Measurements from ENCODE around the gene CMTM4. TPM values are rescaled to one million over a fixed set of nuclear protein-coding genes. Genes with fewer than 3 reads are reported as not detected.

The CMTM4 gene
- total RNA-seq, 1 experiment from 2014 or later = 77.8 TPM

DNA sequence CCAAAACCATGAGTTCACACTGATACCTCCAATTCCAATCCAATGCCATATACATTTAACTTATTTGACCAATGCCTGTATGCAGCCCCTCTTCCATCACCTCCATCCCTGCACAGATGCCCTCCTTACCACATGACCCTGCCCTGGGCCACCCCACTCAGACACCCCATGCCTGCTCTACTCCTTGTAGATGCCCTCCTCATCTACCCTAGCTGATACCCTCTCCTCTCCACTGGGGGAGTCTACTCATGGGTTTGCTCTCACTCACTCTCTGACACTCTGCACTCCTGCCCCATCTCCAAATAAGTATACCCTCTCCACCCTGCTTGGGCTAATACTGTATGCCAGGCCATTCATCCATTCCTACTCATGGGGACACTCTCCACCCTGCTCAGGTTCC lies 16.0 kb upstream of the CMTM4 start:
- Histone ChIP-seq H3K27me3 (ENCODE audit: insufficient read depth, low read length) (no peaks in the 10 kb centered on the region), H3K27ac (ENCODE audit: low read depth, low read length) (no peak overlapping the region), H3K9me3 (ENCODE audit: control insufficient read depth in 1 of 2, insufficient read depth in 1 of 2, low read depth in 1 of 2, low read length in 2 of 2) (no peaks in the 10 kb centered on the region), H4K20me1 (ENCODE audit: insufficient read depth) (no peaks in the 10 kb centered on the region), H3K36me3 (ENCODE audit: control insufficient read depth in 1 of 2, insufficient read depth in 2 of 2, low read length in 2 of 2) (no peaks in the 10 kb centered on the region), H3K9me2 (ENCODE audit: insufficient read depth) (no peaks in the 10 kb centered on the region), H2AFZ (ENCODE audit: low read depth, low read length, poor library complexity, severe bottlenecking) (no peak overlapping the region), H3K9ac (ENCODE audit: low read length) (no peak overlapping the region), H3K4me3 (replicated peaks in 1 of 2; ENCODE audit: low read depth in 1 of 2, low read length in 2 of 2) (no peak overlapping the region), H3K4me1 (ENCODE audit: control insufficient read depth in 1 of 2, insufficient read depth in 2 of 2, low read length in 2 of 2) (no peaks in the 10 kb centered on the region), H3K79me2 (ENCODE audit: insufficient read depth, low read length) (no peaks in the 10 kb centered on the region), H3K4me2 (ENCODE audit: low read length) (no peak overlapping the region)
- DNase-seq (ENCODE audit: low read depth, low spot score) (no peak), ATAC-seq (peak; percentile 41)
- CTCF ChIA-PET = interaction anchor here (0.9 to 1.2 kb wide), 3 partner anchors 28 to 155 kb away, joined by 3 read pairs; no protein-coding TSS in a partner anchor
- POLR2A ChIA-PET = no interaction called here
- no TSS peak for BruUV-seq (replicated peaks)
- TF ChIP-seq EZH2phosphoT487 (IDR thresholded peaks at IDR 0.05; ENCODE audit: borderline replicate concordance) (no peak), EZH2 (IDR thresholded peaks at IDR 0.05) (no peak), CEBPB (IDR thresholded peaks at IDR 0.05; ENCODE audit: low read depth) (no peak), POLR2A (IDR thresholded peaks at IDR 0.05; ENCODE audit: borderline replicate concordance, extremely low read depth, insufficient read depth, insufficient read length) (no peak), SIN3A (IDR thresholded peaks at IDR 0.05; ENCODE audit: low read depth) (no peak), SP1 (IDR thresholded peaks at IDR 0.05; ENCODE audit: low read depth) (no peak), SRF (IDR thresholded peaks at IDR 0.05; ENCODE audit: low read depth) (no peak), ZFX (IDR thresholded peaks at IDR 0.05) (no peak), EGR1 (IDR thresholded peaks at IDR 0.05; ENCODE audit: low read depth) (no peak), CBX3 (IDR thresholded peaks at IDR 0.05; ENCODE audit: low read depth) (no peak), ZNF274 (IDR thresholded peaks at IDR 0.05; ENCODE audit: low read depth, low read length) (no peak), ELF1 (IDR thresholded peaks at IDR 0.05; ENCODE audit: borderline replicate concordance, low read depth) (no peak)
- TF ChIP-seq, protein P1, sequence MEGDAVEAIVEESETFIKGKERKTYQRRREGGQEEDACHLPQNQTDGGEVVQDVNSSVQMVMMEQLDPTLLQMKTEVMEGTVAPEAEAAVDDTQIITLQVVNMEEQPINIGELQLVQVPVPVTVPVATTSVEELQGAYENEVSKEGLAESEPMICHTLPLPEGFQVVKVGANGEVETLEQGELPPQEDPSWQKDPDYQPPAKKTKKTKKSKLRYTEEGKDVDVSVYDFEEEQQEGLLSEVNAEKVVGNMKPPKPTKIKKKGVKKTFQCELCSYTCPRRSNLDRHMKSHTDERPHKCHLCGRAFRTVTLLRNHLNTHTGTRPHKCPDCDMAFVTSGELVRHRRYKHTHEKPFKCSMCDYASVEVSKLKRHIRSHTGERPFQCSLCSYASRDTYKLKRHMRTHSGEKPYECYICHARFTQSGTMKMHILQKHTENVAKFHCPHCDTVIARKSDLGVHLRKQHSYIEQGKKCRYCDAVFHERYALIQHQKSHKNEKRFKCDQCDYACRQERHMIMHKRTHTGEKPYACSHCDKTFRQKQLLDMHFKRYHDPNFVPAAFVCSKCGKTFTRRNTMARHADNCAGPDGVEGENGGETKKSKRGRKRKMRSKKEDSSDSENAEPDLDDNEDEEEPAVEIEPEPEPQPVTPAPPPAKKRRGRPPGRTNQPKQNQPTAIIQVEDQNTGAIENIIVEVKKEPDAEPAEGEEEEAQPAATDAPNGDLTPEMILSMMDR (IDR thresholded peaks at IDR 0.05 in 2 of 3, conservative IDR thresholded peaks at IDR 0.05 in 1 of 3; ENCODE audit: borderline replicate concordance in 1 of 3, insufficient read depth in 1 of 3, low read depth in 2 of 3, low read length in 2 of 3) = no peak
- TF ChIP-seq, protein P2, sequence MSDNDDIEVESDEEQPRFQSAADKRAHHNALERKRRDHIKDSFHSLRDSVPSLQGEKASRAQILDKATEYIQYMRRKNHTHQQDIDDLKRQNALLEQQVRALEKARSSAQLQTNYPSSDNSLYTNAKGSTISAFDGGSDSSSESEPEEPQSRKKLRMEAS (IDR thresholded peaks at IDR 0.05) = no peak
- TF ChIP-seq, protein P3, sequence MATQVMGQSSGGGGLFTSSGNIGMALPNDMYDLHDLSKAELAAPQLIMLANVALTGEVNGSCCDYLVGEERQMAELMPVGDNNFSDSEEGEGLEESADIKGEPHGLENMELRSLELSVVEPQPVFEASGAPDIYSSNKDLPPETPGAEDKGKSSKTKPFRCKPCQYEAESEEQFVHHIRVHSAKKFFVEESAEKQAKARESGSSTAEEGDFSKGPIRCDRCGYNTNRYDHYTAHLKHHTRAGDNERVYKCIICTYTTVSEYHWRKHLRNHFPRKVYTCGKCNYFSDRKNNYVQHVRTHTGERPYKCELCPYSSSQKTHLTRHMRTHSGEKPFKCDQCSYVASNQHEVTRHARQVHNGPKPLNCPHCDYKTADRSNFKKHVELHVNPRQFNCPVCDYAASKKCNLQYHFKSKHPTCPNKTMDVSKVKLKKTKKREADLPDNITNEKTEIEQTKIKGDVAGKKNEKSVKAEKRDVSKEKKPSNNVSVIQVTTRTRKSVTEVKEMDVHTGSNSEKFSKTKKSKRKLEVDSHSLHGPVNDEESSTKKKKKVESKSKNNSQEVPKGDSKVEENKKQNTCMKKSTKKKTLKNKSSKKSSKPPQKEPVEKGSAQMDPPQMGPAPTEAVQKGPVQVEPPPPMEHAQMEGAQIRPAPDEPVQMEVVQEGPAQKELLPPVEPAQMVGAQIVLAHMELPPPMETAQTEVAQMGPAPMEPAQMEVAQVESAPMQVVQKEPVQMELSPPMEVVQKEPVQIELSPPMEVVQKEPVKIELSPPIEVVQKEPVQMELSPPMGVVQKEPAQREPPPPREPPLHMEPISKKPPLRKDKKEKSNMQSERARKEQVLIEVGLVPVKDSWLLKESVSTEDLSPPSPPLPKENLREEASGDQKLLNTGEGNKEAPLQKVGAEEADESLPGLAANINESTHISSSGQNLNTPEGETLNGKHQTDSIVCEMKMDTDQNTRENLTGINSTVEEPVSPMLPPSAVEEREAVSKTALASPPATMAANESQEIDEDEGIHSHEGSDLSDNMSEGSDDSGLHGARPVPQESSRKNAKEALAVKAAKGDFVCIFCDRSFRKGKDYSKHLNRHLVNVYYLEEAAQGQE (IDR thresholded peaks at IDR 0.05; ENCODE audit: low read depth) = no peak
- intact Hi-C loops (cut with micrococcal nuclease) = no loop called here
- RAD21 ChIA-PET (ENCODE audit: low non-redundant PET in 1 of 2, low total read pairs in 2 of 2, uncharacterized antibody in 2 of 2, unreplicated experiment in 2 of 2) = no interaction called here

Measured in HCT116 (cell line).